ENCODE measurements around the gene ACTR3. TPM values are rescaled to one million over a fixed set of nuclear protein-coding genes. Genes with fewer than 3 reads are reported as not detected.

ACTR3 gene
- total RNA-seq, 2 experiments from 2014 or later, result 480 to 482 TPM

DNA sequence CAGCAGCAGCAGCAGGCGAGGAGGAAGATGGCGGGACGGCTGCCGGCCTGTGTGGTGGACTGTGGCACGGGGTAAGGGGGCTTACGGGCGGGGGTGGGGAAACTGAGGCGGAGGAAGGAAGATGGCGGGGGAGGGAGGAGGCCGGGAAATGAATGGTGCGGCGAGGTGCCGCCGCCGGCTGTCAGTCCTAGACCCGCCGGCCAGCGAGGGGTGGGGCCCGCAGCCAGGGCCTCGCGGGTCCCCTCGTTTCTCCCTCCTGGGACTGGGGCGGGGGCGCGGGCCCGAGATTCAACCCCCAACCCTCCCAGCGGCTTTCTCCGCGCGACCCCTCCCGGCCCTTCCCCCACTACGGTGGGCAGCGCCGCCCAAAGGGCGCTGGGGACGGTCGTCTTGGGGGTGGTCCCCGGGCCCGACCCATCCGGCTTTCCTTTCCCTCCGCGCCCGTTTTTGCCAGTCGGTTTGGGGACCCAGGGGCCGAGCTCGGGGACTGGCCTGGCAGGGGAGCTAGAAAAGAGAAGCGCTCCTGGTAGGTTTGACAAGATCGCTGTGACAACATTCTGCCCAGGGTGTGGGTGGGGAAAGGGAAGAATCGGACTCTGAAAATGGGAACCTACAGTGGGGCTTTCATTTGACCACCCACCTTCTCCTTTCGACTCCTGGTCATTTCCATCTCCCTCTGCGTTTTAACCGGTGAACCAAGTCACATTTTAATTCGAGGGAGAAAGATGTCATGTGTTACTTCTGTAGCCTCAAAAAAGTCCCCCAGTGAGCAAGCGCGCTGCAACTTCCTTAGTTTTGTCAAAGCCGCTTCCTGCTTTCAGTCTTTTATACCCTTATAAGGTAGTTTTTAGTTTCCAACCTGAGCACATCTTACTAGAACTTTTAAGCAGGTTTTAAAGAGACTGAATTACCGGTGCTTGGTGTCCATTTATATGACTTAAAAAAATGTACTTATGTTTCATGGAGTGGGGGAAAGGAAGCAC is 655 bp downstream of the ACTR3 start:
- Mint-ChIP-seq H3K4me1 (peaks cover 66% of the 10 kb centered on the region), H3K9me3 (no peaks in the 10 kb centered on the region), H3K27ac (peak overlapping the region; percentile 95), H3K27me3 (no peaks in the 10 kb centered on the region), H3K36me3 (peaks cover 71% of the 10 kb centered on the region), H3K4me3 (peak overlapping the region; percentile 97)
- peak; percentile 64 for DNase-seq

DNA sequence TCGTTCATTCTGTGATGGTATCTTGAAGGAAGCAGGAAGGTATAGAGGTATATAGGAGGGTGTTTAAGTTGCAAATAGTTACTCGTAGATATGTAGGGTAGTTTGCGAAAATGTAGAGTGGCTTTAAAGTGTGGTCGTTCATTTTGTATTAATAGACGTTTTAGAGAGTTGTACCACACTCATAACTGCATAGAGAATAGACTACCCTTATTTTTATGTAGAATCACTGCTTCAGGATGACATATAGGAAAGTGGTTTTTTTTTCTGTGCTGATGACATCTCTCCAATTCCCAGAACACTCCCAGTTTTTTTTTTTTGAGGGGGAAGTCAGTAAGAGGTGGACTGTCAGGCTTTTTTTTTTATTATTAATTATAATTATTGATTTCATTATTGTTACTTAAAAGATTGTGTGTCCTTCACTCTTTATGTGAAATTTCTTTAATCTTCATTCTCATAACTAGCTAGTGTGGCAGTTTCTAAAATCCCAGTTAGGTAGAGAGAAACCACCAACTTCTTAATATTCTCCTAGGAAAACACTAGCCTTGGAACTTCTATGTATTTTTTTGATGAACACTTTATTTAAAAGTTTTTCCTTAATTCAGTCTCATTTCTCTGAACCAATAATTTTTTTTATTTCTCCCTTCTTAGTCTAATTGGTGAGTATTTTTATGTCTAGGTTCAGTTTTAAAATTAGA is 1.5 kb downstream of the ACTR3 start:
- DNase-seq, result no peak
- H3K9me3 Mint-ChIP-seq, result no peaks in the 10 kb centered on the region
- H3K27me3 Mint-ChIP-seq, result no peaks in the 10 kb centered on the region
- peaks cover 76% of the 10 kb centered on the region for H3K36me3 Mint-ChIP-seq
- H3K4me3 Mint-ChIP-seq, result peak overlapping the region; percentile 97
- H3K4me1 Mint-ChIP-seq, result peaks cover 68% of the 10 kb centered on the region
- peak overlapping the region; percentile 95 for H3K27ac Mint-ChIP-seq

DNA sequence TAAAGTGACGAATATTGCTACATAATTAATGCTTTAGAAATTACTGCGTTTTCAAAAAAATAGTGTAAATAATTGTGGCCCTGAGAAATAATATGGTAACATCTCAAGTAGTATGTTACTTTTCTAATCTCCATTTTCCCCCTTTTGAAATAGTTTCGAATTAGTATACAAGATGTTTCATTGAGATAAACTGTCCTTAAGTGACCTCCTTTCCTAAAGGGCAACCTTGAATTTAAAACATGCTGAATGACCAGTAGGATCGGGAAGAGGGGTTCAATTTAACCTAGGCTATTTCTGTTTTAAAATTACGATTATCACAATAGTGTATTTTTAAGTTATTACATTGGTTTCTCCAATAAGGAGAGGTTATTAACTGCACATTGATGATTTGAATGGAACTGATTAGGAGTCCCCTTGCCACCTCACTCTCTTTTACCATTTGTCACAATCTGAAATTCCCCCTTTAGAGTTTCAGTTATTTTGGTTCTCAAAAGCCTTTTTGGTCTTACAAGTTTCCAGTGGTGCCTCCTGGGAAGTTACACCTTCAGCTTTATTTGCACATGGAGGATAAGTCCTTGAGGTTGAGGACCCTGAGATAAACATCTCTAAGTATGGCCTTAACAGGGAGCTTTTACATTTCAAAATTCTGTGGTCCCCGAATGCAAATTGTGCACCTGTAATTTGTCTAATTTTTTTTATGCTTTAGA is 2.3 kb downstream of the ACTR3 start:
- peaks cover 70% of the 10 kb centered on the region for H3K36me3 Mint-ChIP-seq
- H3K4me3 Mint-ChIP-seq, result peak overlapping the region; percentile 97
- peaks cover 68% of the 10 kb centered on the region for H3K4me1 Mint-ChIP-seq
- H3K27ac Mint-ChIP-seq, result peak overlapping the region; percentile 85
- no peaks in the 10 kb centered on the region for H3K9me3 Mint-ChIP-seq
- no peaks in the 10 kb centered on the region for H3K27me3 Mint-ChIP-seq
- DNase-seq, result no peak

DNA sequence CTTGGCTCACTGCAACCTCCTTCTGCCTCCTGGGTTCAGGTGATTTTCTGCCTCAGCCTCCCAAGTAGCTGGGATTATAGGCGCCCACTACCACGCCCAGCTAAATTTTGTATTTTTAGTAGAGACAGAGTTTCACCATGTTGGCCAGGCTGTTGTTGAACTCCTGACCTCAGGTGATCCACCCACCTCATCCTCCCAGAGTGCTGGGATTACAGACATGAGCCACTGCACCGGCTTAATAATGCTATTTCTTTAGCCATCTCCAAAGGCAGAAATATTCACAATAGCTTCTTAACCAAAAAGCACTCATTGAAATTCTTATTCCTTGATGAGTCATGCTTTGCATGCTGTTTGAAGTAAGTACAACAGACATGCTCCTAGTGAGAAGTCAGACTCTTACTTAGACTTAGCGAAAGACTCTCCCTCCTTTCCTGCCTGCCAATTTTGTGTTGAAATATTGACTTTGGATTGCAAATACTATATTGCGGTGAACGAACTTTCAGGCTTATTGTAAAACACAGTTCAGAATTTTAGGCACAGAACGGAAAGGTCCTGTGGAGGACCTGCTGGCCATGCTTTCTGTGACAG is 4.4 kb downstream of the ACTR3 start:
- H3K4me1 Mint-ChIP-seq, result peaks cover 68% of the 10 kb centered on the region
- peaks cover 62% of the 10 kb centered on the region for H3K36me3 Mint-ChIP-seq

DNA sequence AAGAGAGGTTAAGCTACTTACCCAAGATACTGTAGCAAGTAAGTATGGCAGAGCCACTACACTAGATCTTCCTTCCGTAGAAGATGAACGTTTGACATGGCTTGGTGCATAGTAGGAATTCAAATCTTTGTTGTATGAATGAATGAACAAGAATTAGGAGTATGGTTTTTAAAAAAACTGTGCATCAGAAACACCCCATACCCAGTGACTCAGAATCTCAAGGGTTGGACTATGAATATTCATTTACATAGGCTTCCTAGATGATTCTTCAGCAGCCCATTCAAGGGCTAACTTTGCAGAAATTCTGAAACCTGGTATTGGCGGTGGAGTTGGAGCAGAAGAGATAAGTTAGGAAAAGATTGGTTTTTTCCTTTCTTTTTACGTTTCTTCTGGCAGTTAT is 5.4 kb downstream of the ACTR3 start:
- H3K4me3 Mint-ChIP-seq, result peak overlapping the region; percentile 97
- DNase-seq, result no peak
- peak overlapping the region; percentile 85 for H3K27ac Mint-ChIP-seq
- H3K4me1 Mint-ChIP-seq, result peaks cover 78% of the 10 kb centered on the region
- H3K36me3 Mint-ChIP-seq, result peaks cover 67% of the 10 kb centered on the region
- no peaks in the 10 kb centered on the region for H3K27me3 Mint-ChIP-seq
- no peaks in the 10 kb centered on the region for H3K9me3 Mint-ChIP-seq

More for the DNA sequence above, 4.4 kb downstream of the ACTR3 start:
- Mint-ChIP-seq H3K4me3 (peak overlapping the region; percentile 97), H3K27ac (peak overlapping the region; percentile 85), H3K27me3 (no peaks in the 10 kb centered on the region), H3K9me3 (no peaks in the 10 kb centered on the region)
- no peak for DNase-seq

DNA sequence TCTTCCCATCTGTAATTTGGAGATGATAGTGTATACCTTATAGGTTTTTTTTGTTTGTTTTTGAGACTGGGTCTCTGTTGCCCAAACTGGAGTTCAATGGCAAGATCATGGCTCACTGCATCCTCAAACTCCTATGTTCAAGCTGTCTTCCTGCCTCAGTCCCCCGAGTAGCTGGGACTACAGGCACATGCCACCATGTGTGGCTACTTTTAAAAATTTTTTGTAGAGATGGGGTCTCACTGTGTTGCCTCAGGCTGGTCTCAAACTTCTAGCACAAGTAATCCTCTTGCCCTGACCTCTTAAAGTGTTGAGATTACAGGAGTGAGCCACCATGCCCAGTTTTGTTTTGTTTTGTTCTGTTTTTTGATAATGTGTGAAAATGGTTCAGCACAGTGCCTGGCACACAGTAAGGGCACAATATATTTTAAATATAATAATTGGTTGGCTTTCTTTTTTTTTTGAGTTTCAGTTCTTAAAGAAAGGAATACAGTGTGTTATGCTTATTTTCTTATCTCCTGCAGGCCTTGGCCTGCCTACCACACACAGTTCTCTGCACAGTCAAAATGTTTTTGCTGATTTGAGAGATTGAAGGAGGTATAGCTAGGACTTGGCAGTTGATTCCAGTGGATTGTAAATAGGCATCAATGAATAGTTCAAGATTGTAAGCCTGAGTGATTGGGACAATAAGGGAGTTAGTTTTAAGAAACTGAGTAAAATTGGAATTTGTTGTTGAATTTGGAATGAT is 6.1 kb downstream of the ACTR3 start:
- Mint-ChIP-seq H3K27ac (peak overlapping the region; percentile 63), H3K36me3 (peaks cover 69% of the 10 kb centered on the region), H3K9me3 (no peaks in the 10 kb centered on the region), H3K4me3 (peak overlapping the region; percentile 97), H3K4me1 (peaks cover 85% of the 10 kb centered on the region), H3K27me3 (no peaks in the 10 kb centered on the region)
- DNase-seq, result no peak

DNA sequence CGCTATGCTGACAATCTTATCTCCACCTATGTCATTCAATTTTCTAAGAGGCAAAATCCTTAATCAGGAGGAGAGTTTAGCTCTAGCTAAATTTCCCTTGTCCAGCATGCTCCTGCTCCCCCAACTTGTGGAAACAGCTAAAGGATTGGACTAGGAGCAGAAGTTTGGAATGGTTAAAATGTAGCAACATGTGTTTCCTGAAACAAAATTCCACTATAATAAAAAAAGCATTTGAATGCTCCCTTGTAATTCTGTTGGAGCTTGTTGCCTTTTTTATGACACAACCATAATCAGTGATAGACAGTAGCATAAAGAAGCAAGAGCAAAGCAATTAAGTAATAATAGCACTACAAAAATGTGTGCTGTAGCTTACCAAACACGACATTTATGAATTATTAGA is 6.9 kb downstream of the ACTR3 start:
- Mint-ChIP-seq H3K4me3 (peak overlapping the region; percentile 50), H3K36me3 (peaks cover 67% of the 10 kb centered on the region), H3K9me3 (no peaks in the 10 kb centered on the region), H3K27ac (no peak overlapping the region), H3K4me1 (peaks cover 91% of the 10 kb centered on the region), H3K27me3 (no peaks in the 10 kb centered on the region)
- no peak for DNase-seq

DNA sequence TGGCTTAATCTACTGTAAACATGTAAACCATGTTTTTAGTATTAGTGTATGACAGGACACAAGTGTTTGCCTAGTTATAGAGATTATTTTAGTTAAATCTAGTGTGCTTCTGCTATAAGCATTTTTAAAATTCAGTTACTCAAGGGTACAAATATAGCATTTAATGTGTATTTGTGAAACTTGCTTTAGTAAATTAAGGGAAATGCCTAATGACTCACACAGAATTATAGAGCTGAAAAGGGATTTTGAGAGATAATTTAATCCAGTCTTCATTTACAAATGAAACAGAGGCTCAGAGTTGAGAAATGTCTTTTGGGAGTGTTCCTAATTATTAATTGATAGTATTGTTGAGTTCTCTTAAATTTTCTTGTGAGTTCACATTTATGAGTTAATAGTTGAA is 8.2 kb downstream of the ACTR3 start:
- H3K27ac Mint-ChIP-seq, result peak overlapping the region; percentile 34

DNA sequence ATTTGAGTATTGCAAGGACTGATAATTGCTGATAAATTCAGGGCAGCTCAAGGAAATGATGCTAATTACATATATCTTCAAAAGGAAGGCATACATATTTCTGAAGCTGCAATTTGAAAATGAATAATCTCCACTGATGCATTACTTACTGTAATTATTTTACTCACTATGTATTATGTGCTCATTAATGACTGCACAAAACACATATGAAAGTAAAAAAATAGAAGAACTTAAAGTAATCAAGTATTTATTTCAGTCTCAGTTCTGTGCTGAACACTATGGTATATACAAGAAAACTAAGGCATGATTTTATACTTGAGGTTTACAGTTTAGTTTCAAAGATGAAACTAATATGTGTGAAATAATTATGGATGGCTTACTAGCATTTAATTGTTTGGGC is 9.3 kb downstream of the ACTR3 start:
- H3K4me1 Mint-ChIP-seq, result peaks cover 93% of the 10 kb centered on the region
- H3K4me3 Mint-ChIP-seq, result peak overlapping the region; percentile 1
- no peaks in the 10 kb centered on the region for H3K9me3 Mint-ChIP-seq
- H3K36me3 Mint-ChIP-seq, result peaks cover 62% of the 10 kb centered on the region
- no peaks in the 10 kb centered on the region for H3K27me3 Mint-ChIP-seq
- DNase-seq, result no peak
- H3K27ac Mint-ChIP-seq, result peak overlapping the region; percentile 12

More for the DNA sequence above, 8.2 kb downstream of the ACTR3 start:
- Mint-ChIP-seq H3K36me3 (peaks cover 63% of the 10 kb centered on the region), H3K4me3 (peak overlapping the region; percentile 45), H3K27me3 (no peaks in the 10 kb centered on the region), H3K9me3 (no peaks in the 10 kb centered on the region), H3K4me1 (peaks cover 93% of the 10 kb centered on the region)
- no peak for DNase-seq

DNA sequence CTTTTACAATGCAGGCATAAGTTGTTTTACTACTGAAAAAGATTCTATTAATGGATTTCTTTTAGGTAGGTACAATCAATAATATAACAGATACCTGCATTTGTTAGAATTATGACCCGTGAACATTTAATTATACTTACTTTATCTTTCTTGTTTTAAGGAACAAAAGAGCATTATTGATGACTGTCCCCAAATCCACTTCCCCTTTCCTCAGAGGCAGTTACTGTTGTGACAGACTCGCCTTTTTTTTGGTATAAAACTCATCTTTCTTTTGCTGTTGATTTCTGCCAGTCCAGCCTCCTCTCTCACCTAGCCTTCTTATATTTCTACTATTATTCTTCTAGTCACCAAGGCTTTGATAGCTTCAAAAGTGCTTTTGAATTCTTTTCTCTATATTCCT is 12.1 kb downstream of the ACTR3 start:
- peak overlapping the region; percentile 38 for H3K27ac Mint-ChIP-seq
- H3K9me3 Mint-ChIP-seq, result peaks cover 10% of the 10 kb centered on the region
- H3K4me1 Mint-ChIP-seq, result peaks cover 92% of the 10 kb centered on the region
- peaks cover 66% of the 10 kb centered on the region for H3K36me3 Mint-ChIP-seq
- peak overlapping the region; percentile 37 for H3K4me3 Mint-ChIP-seq
- H3K27me3 Mint-ChIP-seq, result no peaks in the 10 kb centered on the region
- no peak for DNase-seq

DNA sequence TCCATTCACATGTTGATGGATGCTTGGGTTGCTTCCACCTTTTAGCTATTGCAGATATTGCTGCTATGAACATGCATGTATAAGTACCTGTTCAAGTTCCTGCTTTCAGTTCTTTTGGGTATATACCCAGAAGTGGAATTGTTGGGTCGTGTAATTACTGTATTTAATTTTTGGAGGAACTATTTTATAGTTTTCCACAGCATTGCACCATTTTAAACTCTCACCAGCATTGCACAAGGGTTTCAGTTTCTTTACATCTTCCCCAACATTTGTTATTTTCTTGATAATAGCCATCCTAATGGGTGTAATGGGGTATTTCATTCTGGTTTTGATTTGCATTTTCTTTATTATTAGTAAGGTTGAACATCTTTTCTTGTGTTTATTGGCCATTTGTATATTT is 16.0 kb downstream of the ACTR3 start:
- no peak for DNase-seq
- Mint-ChIP-seq H3K27me3 (no peaks in the 10 kb centered on the region), H3K4me1 (peaks cover 92% of the 10 kb centered on the region), H3K9me3 (peaks cover 12% of the 10 kb centered on the region), H3K27ac (no peak overlapping the region), H3K36me3 (peaks cover 62% of the 10 kb centered on the region), H3K4me3 (no peak overlapping the region)

DNA sequence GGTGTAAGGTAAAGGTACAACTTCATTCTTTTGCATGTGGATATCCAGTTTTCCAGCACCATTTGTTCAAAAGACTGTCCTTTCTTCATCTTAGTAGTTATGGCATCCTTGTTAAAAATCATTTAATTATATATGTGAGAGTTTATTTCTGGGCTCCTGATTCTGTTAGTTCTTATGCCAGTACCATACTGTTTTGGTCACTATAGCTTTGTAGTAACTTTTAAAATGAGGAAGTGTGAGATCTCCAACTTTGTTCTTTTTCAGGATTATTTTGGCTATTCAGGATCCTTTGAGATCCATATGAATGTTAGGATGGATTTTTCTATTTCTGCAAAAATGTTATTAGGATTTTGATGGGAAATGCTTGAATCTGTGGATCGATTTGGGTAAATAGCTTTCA is 16.8 kb downstream of the ACTR3 start:
- no peak overlapping the region for H3K27ac Mint-ChIP-seq
- H3K36me3 Mint-ChIP-seq, result peaks cover 60% of the 10 kb centered on the region
- H3K27me3 Mint-ChIP-seq, result no peaks in the 10 kb centered on the region
- H3K4me3 Mint-ChIP-seq, result peak overlapping the region; percentile 10
- H3K4me1 Mint-ChIP-seq, result peaks cover 89% of the 10 kb centered on the region
- peaks cover 13% of the 10 kb centered on the region for H3K9me3 Mint-ChIP-seq
- no peak for DNase-seq

DNA sequence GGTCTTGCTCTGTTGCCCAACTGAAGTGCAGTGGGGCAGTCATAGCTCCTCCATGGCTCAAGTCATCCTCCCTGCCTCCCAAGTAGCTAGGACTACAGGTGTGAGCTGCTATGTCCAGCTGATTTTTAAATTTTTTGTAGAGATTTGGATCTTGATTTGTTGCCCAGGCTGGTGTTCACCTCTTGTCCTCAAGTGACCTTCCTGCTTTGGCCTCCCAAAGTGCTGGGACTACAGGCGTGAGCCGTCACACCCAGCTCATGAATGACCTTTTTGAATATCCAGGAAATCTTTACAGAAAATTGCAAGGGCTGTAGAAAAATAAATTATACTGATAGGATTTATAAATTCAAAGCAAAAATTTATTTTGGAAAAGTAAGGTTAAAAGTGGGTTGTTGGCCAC is 17.4 kb downstream of the ACTR3 start:
- Mint-ChIP-seq H3K27ac (no peak overlapping the region), H3K4me1 (peaks cover 82% of the 10 kb centered on the region), H3K36me3 (peaks cover 57% of the 10 kb centered on the region), H3K4me3 (no peak overlapping the region), H3K9me3 (peaks cover 13% of the 10 kb centered on the region), H3K27me3 (no peaks in the 10 kb centered on the region)
- DNase-seq, result no peak

DNA sequence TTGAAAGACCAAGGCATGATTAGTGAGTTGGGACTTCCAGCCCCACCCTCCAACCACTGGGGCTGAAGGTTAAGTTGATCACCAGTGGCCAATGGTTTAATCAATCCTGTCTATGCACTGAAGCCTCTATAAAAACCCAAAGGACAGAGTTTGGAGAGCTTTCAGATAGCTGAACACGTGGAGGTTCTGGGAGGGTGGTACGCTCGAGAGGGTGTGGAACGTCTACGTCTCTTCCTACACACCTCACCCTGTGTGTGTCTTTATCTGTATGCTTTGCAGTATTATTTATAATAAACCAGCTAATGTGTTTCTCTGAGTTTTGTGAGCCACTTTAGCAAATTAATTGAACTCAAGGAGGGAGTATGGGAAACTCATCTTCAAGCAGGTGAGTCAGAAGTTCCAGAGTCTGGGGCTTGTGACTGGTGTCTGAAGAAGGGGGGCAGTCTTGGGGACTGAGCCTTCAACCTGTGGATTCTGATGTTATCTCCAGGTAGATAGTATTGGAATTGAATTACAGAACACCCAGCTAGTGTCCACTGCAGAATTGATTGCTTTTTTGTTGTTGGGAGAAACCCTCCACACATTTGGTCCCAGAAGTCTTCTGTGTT is 20.3 kb downstream of the ACTR3 start:
- H3K27ac Mint-ChIP-seq, result peak overlapping the region; percentile 88
- DNase-seq, result peak; percentile 58
- H3K4me3 Mint-ChIP-seq, result peak overlapping the region; percentile 52
- H3K4me1 Mint-ChIP-seq, result peaks cover 67% of the 10 kb centered on the region
- peaks cover 10% of the 10 kb centered on the region for H3K9me3 Mint-ChIP-seq
- no peaks in the 10 kb centered on the region for H3K27me3 Mint-ChIP-seq
- peaks cover 54% of the 10 kb centered on the region for H3K36me3 Mint-ChIP-seq
